Osteoblast (primary cell): ENCODE results near the gene SLC1A7. TPM values are rescaled to one million over a fixed set of nuclear protein-coding genes. Genes with fewer than 3 reads are reported as not detected.

Experiments
- DNase-seq: peaks from one replicate; pipeline ENCODE4 v3.0.0; 2011; ENCODE audit warnings: low spot score, mixed read lengths; ENCODE audit not compliant: insufficient read length; ENCODE audit errors: missing footprints
- H2AFZ ChIP-seq: 2 replicates; pipeline ENCODE4 v1.6.0; 2011; ENCODE audit warnings: mild to moderate bottlenecking, low read length
- H3K27ac ChIP-seq: 2 replicates; pipeline ENCODE4 v1.5.1; 2011; ENCODE audit warnings: mild to moderate bottlenecking, low read depth, low read length, moderate library complexity
- H3K27me3 ChIP-seq: 2 replicates; pipeline ENCODE4 v1.6.0; 2012; ENCODE audit warnings: mild to moderate bottlenecking, control low read depth, inconsistent platforms, low read length, moderate library complexity; ENCODE audit not compliant: insufficient read depth
- H3K36me3 ChIP-seq: 2 replicates; pipeline ENCODE4 v1.5.1; 2011; ENCODE audit warnings: mild to moderate bottlenecking, low read length, control low read depth, moderate library complexity; ENCODE audit not compliant: insufficient read depth
- H3K4me1 ChIP-seq: 2 replicates; pipeline ENCODE4 v1.5.1; 2011; ENCODE audit warnings: mild to moderate bottlenecking, low read length, control low read depth, moderate library complexity; ENCODE audit not compliant: insufficient read depth
- H3K4me2 ChIP-seq: 2 replicates; pipeline ENCODE4 v1.6.0; 2011; ENCODE audit warnings: mild to moderate bottlenecking, low read length; ENCODE audit not compliant: insufficient read depth
- H3K4me3 ChIP-seq: fragments of 200-600 bp; sonication (generic); 3 replicates; pipeline ENCODE4 v1.5.1; 2012; ENCODE audit warnings: mild to moderate bottlenecking, low read length, inconsistent platforms; ENCODE audit not compliant: insufficient read depth
- H3K79me2 ChIP-seq: 2 replicates; pipeline ENCODE4 v1.6.0; 2012; ENCODE audit warnings: mild to moderate bottlenecking, low read length, control low read depth, inconsistent platforms; ENCODE audit not compliant: insufficient read depth
- H3K9me3 ChIP-seq: 2 replicates; pipeline ENCODE4 v1.5.1; 2011; ENCODE audit warnings: low read depth, low read length, control low read depth
- H4K20me1 ChIP-seq: 2 replicates; pipeline ENCODE4 v1.6.0; 2012; ENCODE audit warnings: mild to moderate bottlenecking, low read length, control low read depth; ENCODE audit not compliant: insufficient read depth
- CTCF ChIP-seq: IDR thresholded peaks from 2 replicates; pipeline ENCODE4 v1.5.1; 2011; ENCODE audit warnings: mild to moderate bottlenecking, low read depth, low read length, moderate library complexity; ENCODE audit errors: extremely low read depth
- total RNA-seq: library from RNA; depleted of rRNA; stranded (reverse); fragments of >200 nt; gene quantifications from 2 replicates; pipeline ENCODE4 v1.2.3, GENCODE V29; 2012

The SLC1A7 gene
- total RNA-seq, 1 donor = 0.36 TPM

GRCh38 chr1:53082826-53083455, 59.5 kb downstream of the SLC1A7 start:
- no peak for TF ChIP-seq CTCF

DNA sequence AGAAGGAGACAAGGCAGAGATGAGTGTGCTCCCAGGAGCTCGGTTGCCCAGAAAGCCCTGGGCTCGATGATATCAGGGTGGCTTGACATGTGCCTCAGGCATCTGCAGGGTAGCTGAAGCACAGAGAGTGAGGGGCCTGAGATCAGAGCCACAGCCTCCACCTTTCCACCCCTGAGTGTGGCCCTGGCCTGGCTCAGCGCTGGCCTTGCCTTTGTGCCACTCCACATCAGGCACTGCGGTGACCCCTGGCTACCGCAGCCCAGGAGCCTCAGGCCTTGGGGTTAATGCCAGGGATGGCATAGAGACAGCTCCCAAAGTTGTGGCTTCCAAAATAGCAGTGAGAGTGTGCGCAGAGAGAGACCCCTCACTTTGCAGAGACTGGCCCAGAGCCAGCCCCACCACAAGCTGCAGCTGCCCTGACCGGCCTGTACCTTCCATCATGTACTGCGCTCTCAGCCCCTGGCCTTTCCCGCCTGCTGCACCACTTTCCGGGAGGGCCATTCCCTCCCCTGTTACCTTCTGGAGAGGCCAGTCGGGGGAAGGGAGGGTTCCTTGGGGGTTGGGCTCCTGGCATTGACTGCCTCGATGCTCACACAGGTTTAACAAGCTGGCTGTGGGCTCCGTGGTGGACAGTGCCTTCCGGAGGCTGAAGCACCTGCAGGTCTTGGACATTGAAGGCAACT, 60.9 kb downstream of the SLC1A7 start:
- no peak overlapping the region for H3K4me3 ChIP-seq
- no peak for TF ChIP-seq CTCF
- no peak overlapping the region for H3K27ac ChIP-seq
- no peaks in the 10 kb centered on the region for H3K4me1 ChIP-seq
- H3K4me2 ChIP-seq = no peak overlapping the region
- DNase-seq = no peak
- no peaks in the 10 kb centered on the region for H4K20me1 ChIP-seq
- no peak overlapping the region for H2AFZ ChIP-seq
- H3K27me3 ChIP-seq = no peaks in the 10 kb centered on the region
- no peaks in the 10 kb centered on the region for H3K36me3 ChIP-seq
- no peaks in the 10 kb centered on the region for H3K79me2 ChIP-seq
- H3K9me3 ChIP-seq = no peaks in the 10 kb centered on the region

More at GRCh38 chr1:53082826-53083455, 59.5 kb downstream of the SLC1A7 start:
- Histone ChIP-seq H3K4me1 (no peaks in the 10 kb centered on the region), H3K4me2 (no peak overlapping the region), H3K9me3 (no peaks in the 10 kb centered on the region), H3K36me3 (no peaks in the 10 kb centered on the region), H3K27ac (no peak overlapping the region), H3K27me3 (no peaks in the 10 kb centered on the region), H4K20me1 (no peaks in the 10 kb centered on the region), H3K4me3 (no peak overlapping the region), H2AFZ (no peak overlapping the region), H3K79me2 (no peaks in the 10 kb centered on the region)
- peak; percentile 51 for DNase-seq

- H3K79me2 ChIP-seq = no peaks in the 10 kb centered on the region
- H3K27ac ChIP-seq = no peak overlapping the region
- H3K4me1 ChIP-seq = no peaks in the 10 kb centered on the region
- no peak overlapping the region for H3K4me3 ChIP-seq
- no peaks in the 10 kb centered on the region for H4K20me1 ChIP-seq
- TF ChIP-seq CTCF = no peak
- no peak overlapping the region for H2AFZ ChIP-seq
- DNase-seq = no peak
- H3K36me3 ChIP-seq = no peaks in the 10 kb centered on the region
- H3K27me3 ChIP-seq = no peaks in the 10 kb centered on the region
- H3K4me2 ChIP-seq = no peak overlapping the region
- no peaks in the 10 kb centered on the region for H3K9me3 ChIP-seq
Measured at GRCh38 chr1:53080769-53081168, 61.7 kb downstream of the SLC1A7 start.

- H3K9me3 ChIP-seq = no peaks in the 10 kb centered on the region
- H3K36me3 ChIP-seq = no peaks in the 10 kb centered on the region
- H3K4me1 ChIP-seq = no peaks in the 10 kb centered on the region
- no peaks in the 10 kb centered on the region for H4K20me1 ChIP-seq
- H3K4me2 ChIP-seq = no peak overlapping the region
- H3K4me3 ChIP-seq = no peak overlapping the region
- TF ChIP-seq CTCF = no peak
- H3K79me2 ChIP-seq = no peaks in the 10 kb centered on the region
- DNase-seq = peak; percentile 56
- H2AFZ ChIP-seq = no peak overlapping the region
- H3K27ac ChIP-seq = no peak overlapping the region
- H3K27me3 ChIP-seq = no peaks in the 10 kb centered on the region
Measured at GRCh38 chr1:53080041-53080440, 62.4 kb downstream of the SLC1A7 start.
